Fibroblast of skin of right biceps (primary cell): ENCODE measurements around the gene GDE1.

Source experiments
- DNase-seq: peaks from one replicate; pipeline ENCODE4 v3.0.0-alpha.2; 2013

Gene GDE1

GRCh38 chr16:19485611-19486010 is 36.3 kb downstream of the GDE1 start:
- DNase-seq: no peak

GRCh38 chr16:19484096-19484495 is 37.8 kb downstream of the GDE1 start:
- no peak for DNase-seq

GRCh38 chr16:19482291-19482690 is 39.6 kb downstream of the GDE1 start:
- no peak for DNase-seq

- no peak for DNase-seq
Observed at GRCh38 chr16:19481769-19482168, 40.1 kb downstream of the GDE1 start.

- DNase-seq: no peak
Observed at GRCh38 chr16:19481296-19481695, 40.6 kb downstream of the GDE1 start.

GRCh38 chr16:19479302-19479721 is 42.6 kb downstream of the GDE1 start:
- DNase-seq: no peak

- no peak for DNase-seq
Observed at GRCh38 chr16:19478505-19478904, 43.4 kb downstream of the GDE1 start.

GRCh38 chr16:19474617-19475016 is 47.3 kb downstream of the GDE1 start:
- DNase-seq: no peak

- no peak for DNase-seq
Observed at GRCh38 chr16:19472482-19472881, 49.4 kb downstream of the GDE1 start.

GRCh38 chr16:19468300-19468699 is 53.6 kb downstream of the GDE1 start:
- DNase-seq: no peak

GRCh38 chr16:19463468-19464315 is 58.2 kb downstream of the GDE1 start:
- no peak for DNase-seq

GRCh38 chr16:19460397-19460796 is 61.5 kb downstream of the GDE1 start:
- no peak for DNase-seq

GRCh38 chr16:19458722-19459379 is 63.0 kb downstream of the GDE1 start:
- DNase-seq: no peak
